Astrocyte (in vitro differentiated cells and primary cell): ENCODE data around the gene SLIT3.

ENCODE experiments used
- EZH2 ChIP-seq: IDR thresholded peaks from 2 replicates; pipeline ENCODE4 v1.6.1; 2012; ENCODE audit warnings: mild to moderate bottlenecking, low read length, inconsistent platforms; ENCODE audit not compliant: insufficient read depth
- TF ChIP-seq, protein P1 (sequence below): IDR thresholded peaks from 2 replicates; pipeline ENCODE4 v1.5.1; 2011; ENCODE audit warnings: low read depth, mild to moderate bottlenecking, inconsistent platforms, low read length, moderate library complexity; ENCODE audit not compliant: insufficient read depth

DNA sequence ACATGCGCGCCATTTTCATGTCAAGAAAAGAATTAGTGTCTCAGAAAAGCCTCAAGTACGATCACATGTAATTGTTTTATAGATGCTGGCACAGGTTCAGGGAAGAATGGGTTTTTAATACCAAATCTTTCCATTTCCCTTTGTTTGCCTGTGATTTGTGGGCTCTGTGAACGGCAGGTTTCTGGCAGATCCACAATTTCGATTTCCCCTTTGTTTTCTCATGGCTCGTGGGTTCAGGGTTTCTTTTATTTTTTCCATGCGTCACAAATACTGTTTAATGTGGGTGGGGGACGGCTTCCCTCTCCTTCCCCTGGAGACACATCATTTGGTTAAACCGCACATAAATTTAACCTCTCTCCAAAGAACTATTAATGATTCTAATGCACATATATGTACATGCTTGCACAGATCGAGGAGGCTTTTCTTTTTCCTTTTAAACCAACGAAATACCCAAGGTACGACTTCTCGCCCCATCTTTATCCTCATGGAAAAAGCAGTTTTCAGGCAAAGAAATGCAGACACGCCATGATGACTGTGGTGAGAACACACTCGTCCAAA lies 195.9 kb downstream of the SLIT3 start:
- TF ChIP-seq, protein P1, sequence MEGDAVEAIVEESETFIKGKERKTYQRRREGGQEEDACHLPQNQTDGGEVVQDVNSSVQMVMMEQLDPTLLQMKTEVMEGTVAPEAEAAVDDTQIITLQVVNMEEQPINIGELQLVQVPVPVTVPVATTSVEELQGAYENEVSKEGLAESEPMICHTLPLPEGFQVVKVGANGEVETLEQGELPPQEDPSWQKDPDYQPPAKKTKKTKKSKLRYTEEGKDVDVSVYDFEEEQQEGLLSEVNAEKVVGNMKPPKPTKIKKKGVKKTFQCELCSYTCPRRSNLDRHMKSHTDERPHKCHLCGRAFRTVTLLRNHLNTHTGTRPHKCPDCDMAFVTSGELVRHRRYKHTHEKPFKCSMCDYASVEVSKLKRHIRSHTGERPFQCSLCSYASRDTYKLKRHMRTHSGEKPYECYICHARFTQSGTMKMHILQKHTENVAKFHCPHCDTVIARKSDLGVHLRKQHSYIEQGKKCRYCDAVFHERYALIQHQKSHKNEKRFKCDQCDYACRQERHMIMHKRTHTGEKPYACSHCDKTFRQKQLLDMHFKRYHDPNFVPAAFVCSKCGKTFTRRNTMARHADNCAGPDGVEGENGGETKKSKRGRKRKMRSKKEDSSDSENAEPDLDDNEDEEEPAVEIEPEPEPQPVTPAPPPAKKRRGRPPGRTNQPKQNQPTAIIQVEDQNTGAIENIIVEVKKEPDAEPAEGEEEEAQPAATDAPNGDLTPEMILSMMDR = no peak
- TF ChIP-seq EZH2 = no peak
